Caco-2 (cell line): ENCODE results near the gene NGEF. TPM values are rescaled to one million over a fixed set of nuclear protein-coding genes. Genes with fewer than 3 reads are reported as not detected.

ENCODE experiments used
- BruUV-seq: library from RNA; stranded (reverse); fragments of 400-500 nt; replicated peaks from 2 replicates; lab custom pipeline; 2021; lab: Mats Ljungman, UMichigan
- CTCF ChIA-PET: fragments of 300-600 bp; sonication (Branson Sonifier 250); formaldehyde crosslinking; loops from one replicate; lab custom pipeline; 2022; ENCODE audit warnings: antibody characterized with exemption; lab: Charles Lee
- POLR2A ChIA-PET: fragments of 300-600 bp; sonication (Branson Sonifier 250); formaldehyde crosslinking; loops from one replicate; lab custom pipeline; 2022; ENCODE audit warnings: antibody characterized with exemption; lab: Charles Lee
- DNase-seq, 2 experiments: peaks; one replicate each; pipeline versions ENCODE4 v3.0.0 to v3.0.0-alpha.2; 2020 to 2022
- H3K27me3 ChIP-seq: replicated peaks from 2 replicates; pipeline ENCODE4 v1.6.0; 2011; ENCODE audit warnings: low read length; ENCODE audit not compliant: control insufficient read depth, insufficient read depth
- H3K36me3 ChIP-seq: 2 replicates; pipeline ENCODE4 v1.5.1; 2011; ENCODE audit warnings: low read length; ENCODE audit not compliant: control insufficient read depth, insufficient read depth
- H3K4me1 ChIP-seq: fragments of 250-450 bp; sonication (Bioruptor Pico); 2 replicates; pipeline ENCODE4 v1.5.1; 2020; ENCODE audit warnings: mild to moderate bottlenecking
- H3K4me3 ChIP-seq: 2 replicates; pipeline ENCODE4 v1.5.1; 2011; ENCODE audit warnings: low read depth, mild to moderate bottlenecking, control low read depth, low read length
- H3K9me3 ChIP-seq: fragments of 250-450 bp; sonication (Bioruptor Pico); 2 replicates; pipeline ENCODE4 v1.5.1; 2020; ENCODE audit warnings: mild to moderate bottlenecking, moderate library complexity
- H3K27ac Mint-ChIP-seq: one replicate; pipeline ENCODE4 v1.8.0; 2022; ENCODE audit warnings: mixed read lengths; ENCODE audit not compliant: unreplicated experiment
- H3K27me3 Mint-ChIP-seq: one replicate; pipeline ENCODE4 v1.8.0; 2022; ENCODE audit warnings: mixed read lengths; ENCODE audit not compliant: insufficient read depth, unreplicated experiment
- H3K36me3 Mint-ChIP-seq: one replicate; pipeline ENCODE4 v1.8.0; 2022; ENCODE audit warnings: mild to moderate bottlenecking, mixed read lengths; ENCODE audit not compliant: insufficient read depth, unreplicated experiment
- H3K4me1 Mint-ChIP-seq: one replicate; pipeline ENCODE4 v1.8.0; 2022; ENCODE audit warnings: low read depth, mixed read lengths; ENCODE audit not compliant: unreplicated experiment
- H3K4me3 Mint-ChIP-seq: one replicate; pipeline ENCODE4 v1.8.0; 2022; ENCODE audit warnings: mild to moderate bottlenecking, moderate library complexity, mixed read lengths; ENCODE audit not compliant: unreplicated experiment
- H3K9me3 Mint-ChIP-seq: one replicate; pipeline ENCODE4 v1.8.0; 2022; ENCODE audit warnings: mixed read lengths; ENCODE audit not compliant: unreplicated experiment
- CTCF ChIP-seq, 2 experiments: fragments of 200-600 bp in 1 of 2; IDR thresholded peaks; 1 replicate in 1 of 2; 2 replicates in 1 of 2; pipeline versions ENCODE4 v1.5.1 to v1.8.0; 2011 to 2022; ENCODE audit warnings: antibody characterized with exemption in 1 of 2, control low read depth in 1 of 2, inconsistent platforms in 1 of 2, low read depth in 1 of 2, low read length in 1 of 2, mild to moderate bottlenecking in 1 of 2, moderate library complexity in 1 of 2; ENCODE audit not compliant: insufficient read depth in 1 of 2, severe bottlenecking in 1 of 2, unreplicated experiment in 1 of 2
- intact Hi-C: fragments of 100-400 bp; cut with micrococcal nuclease; formaldehyde crosslinking; loops from one replicate; pipeline ENCODE4 v1.10.0; 2022; ENCODE audit not compliant: unreplicated experiment
- total RNA-seq: library from RNA; stranded (reverse); gene quantifications from 2 replicates; pipeline ENCODE4 v1.2.3, GENCODE V29; 2022

NGEF gene
- total RNA-seq, 1 experiment from 2014 or later = 0.77 TPM

- Histone ChIP-seq H3K4me1 (no peaks in the 10 kb centered on the region; the same call in 1 of the 2 replicates), H3K9me3 (no peaks in the 10 kb centered on the region), H3K4me3 (no peak overlapping the region), H3K27me3 (no peaks in the 10 kb centered on the region), H3K36me3 (0 out of 2 replicates have a peak, but pooled peaks cover 2% of the 10 kb centered on the region)
- DNase-seq = no peak
- Mint-ChIP-seq H3K27ac (no peak overlapping the region), H3K36me3 (peaks cover 53% of the 10 kb centered on the region), H3K9me3 (no peaks in the 10 kb centered on the region), H3K4me3 (no peak overlapping the region), H3K27me3 (no peaks in the 10 kb centered on the region), H3K4me1 (no peaks in the 10 kb centered on the region)
- ChIA-PET POLR2A (no interaction called here), CTCF (no interaction called here)
- TF ChIP-seq CTCF (IDR thresholded peaks at IDR 0.05; ENCODE audit: insufficient read depth in 1 of 2, low read depth in 1 of 2, low read length in 1 of 2, severe bottlenecking in 1 of 2, unreplicated experiment in 1 of 2) = no peak
- intact Hi-C loops = no loop called here
- no TSS peak for BruUV-seq
These were observed 163.0 kb downstream of the NGEF start for GRCh38 chr2:232850039-232850438.

- Mint-ChIP-seq H3K9me3 (no peaks in the 10 kb centered on the region), H3K36me3 (peaks cover 67% of the 10 kb centered on the region), H3K4me1 (no peaks in the 10 kb centered on the region), H3K4me3 (no peak overlapping the region), H3K27ac (no peak overlapping the region), H3K27me3 (no peaks in the 10 kb centered on the region)
- CTCF ChIA-PET = no interaction called here
- POLR2A ChIA-PET = no interaction called here
- 0 out of 2 replicates have a peak, but pooled peaks cover 2% of the 10 kb centered on the region for H3K36me3 ChIP-seq
- DNase-seq = no peak
- no peaks in the 10 kb centered on the region for H3K9me3 ChIP-seq
- BruUV-seq = no TSS peak
- no peaks in the 10 kb centered on the region for H3K27me3 ChIP-seq
- no peak overlapping the region for H3K4me3 ChIP-seq
- TF ChIP-seq CTCF (IDR thresholded peaks at IDR 0.05; ENCODE audit: insufficient read depth in 1 of 2, low read depth in 1 of 2, low read length in 1 of 2, severe bottlenecking in 1 of 2, unreplicated experiment in 1 of 2) = no peak
- no peaks in the 10 kb centered on the region; the same call in 1 of the 2 replicates for H3K4me1 ChIP-seq
- intact Hi-C loops = no loop called here
These were observed 167.0 kb downstream of the NGEF start for GRCh38 chr2:232846055-232846454.

DNA sequence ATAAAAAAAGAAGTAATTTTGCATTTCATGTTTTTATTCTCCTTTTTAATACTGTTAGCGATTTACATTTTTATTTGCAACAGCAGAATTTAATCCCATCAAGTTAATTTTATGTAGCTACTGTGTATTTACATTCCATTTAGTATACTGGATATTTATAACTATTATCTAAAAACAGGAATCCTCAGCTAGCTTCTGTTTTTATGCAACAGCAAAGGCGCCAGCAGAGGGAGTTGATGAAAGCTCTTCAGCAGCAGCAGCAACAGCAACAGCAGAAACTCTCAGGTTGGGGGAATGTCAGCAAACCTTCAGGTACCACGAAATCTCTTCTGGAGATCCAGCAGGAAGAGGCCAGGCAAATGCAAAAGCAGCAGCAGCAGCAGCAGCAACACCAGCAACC is 169.2 kb downstream of the NGEF start:
- CTCF ChIA-PET = interaction anchor here (0.7 kb wide), 1 partner anchor 14 kb away, joined by 3 read pairs; no protein-coding TSS in a partner anchor
- H3K4me3 ChIP-seq = no peak overlapping the region
- H3K9me3 ChIP-seq = no peaks in the 10 kb centered on the region
- no peaks in the 10 kb centered on the region for H3K36me3 ChIP-seq
- no peaks in the 10 kb centered on the region for H3K9me3 Mint-ChIP-seq
- no peaks in the 10 kb centered on the region; the same call in 1 of the 2 replicates for H3K4me1 ChIP-seq
- H3K36me3 Mint-ChIP-seq = peaks cover 70% of the 10 kb centered on the region
- POLR2A ChIA-PET = no interaction called here
- no TSS peak for BruUV-seq
- H3K4me3 Mint-ChIP-seq = no peak overlapping the region
- no peaks in the 10 kb centered on the region for H3K4me1 Mint-ChIP-seq
- H3K27ac Mint-ChIP-seq = no peak overlapping the region
- TF ChIP-seq CTCF (IDR thresholded peaks at IDR 0.05; ENCODE audit: insufficient read depth in 1 of 2, low read depth in 1 of 2, low read length in 1 of 2, severe bottlenecking in 1 of 2, unreplicated experiment in 1 of 2) = peak in 1 of 2 experiments; percentile 17
- H3K27me3 ChIP-seq = no peaks in the 10 kb centered on the region
- DNase-seq = no peak
- H3K27me3 Mint-ChIP-seq = no peaks in the 10 kb centered on the region
- intact Hi-C loops = no loop called here
